Spleen (tissue), 7 donors: ENCODE results near the gene PXMP4.

Experiments used
- CTCF ChIP-seq, 11 experiments: fragments of 200-600 bp in 7 of 11; fragments of 450-650 bp in 4 of 11; sonication (generic) in 4 of 11; IDR thresholded peaks in 8 of 11; conservative IDR thresholded peaks in 3 of 11; 1 replicate in 7 of 11; 2 replicates in 4 of 11; pipeline versions ENCODE4 v1.4.0 to v1.8.0; 2016 to 2021; ENCODE audit warnings: antibody characterized with exemption in 11 of 11, inconsistent platforms in 4 of 11, mild to moderate bottlenecking in 1 of 11
- POLR2A ChIP-seq, 3 donors: fragments of 450-650 bp; IDR thresholded peaks; one replicate each; pipeline ENCODE4 v1.5.1; 2017; ENCODE audit warnings: antibody characterized with exemption in 3 of 3, mild to moderate bottlenecking in 1 of 3
- POLR2AphosphoS5 ChIP-seq, 3 donors: sonication (generic); formaldehyde crosslinking; IDR thresholded peaks; one replicate each; pipeline ENCODE4 v1.5.1; 2017; ENCODE audit warnings: antibody characterized with exemption in 3 of 3
- donor health status: DM: no; HTN: no; CAD: no; lungs with moderate emphysema.
- donor health status: DM: no; HTN: no; CAD: no.
- donor health status: DM: no; HTN: no; CAD: no.

- TF ChIP-seq CTCF (IDR thresholded peaks at IDR 0.05 in 8 of 11, conservative IDR thresholded peaks at IDR 0.05 in 3 of 11) (no peak), POLR2AphosphoS5 (IDR thresholded peaks at IDR 0.05) (no peak), POLR2A (IDR thresholded peaks at IDR 0.05) (no peak)
Measured at GRCh38 chr20:33710681-33711445, 9.2 kb downstream of the PXMP4 start.
